ENCODE results near the gene SORCS2.

The SORCS2 gene

DNA sequence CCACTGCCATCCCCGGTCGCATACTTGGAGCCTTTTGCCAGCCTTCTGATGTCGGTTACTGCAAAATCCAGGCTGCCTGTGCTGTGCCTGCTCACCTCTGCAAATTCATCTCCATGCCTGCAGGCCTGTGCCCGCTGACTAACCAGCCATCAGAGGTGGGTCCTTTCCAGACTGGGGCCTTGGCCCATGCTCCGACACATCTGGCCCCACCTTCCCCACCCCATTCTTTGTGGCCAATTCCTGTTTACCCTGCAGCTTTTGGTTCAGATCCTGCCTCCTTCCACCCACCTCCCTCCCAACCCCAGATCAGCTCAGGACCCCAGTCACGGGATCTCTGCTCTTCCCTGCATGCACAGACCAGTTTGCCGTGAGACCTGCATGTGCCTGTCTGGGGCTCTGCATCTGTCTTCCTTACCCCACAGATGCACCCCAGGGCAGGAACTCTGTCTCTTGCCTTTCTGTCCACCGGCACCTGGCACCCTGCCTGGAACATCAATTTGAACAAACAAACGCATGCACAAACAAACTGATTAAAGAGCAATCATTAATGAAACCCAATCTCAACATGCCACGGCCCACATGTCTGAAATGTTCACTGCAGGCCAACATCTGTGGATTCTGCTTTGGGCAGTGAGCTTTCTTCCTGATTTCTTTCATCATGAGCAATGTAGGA is 355.2 kb downstream of the SORCS2 start:
- Histone ChIP-seq H3K36me3 (ENCODE audit: control insufficient read depth in 2 of 2, insufficient read depth in 1 of 2, low read length in 2 of 2) (no peaks in the 10 kb centered on the region), H3K4me3 (ENCODE audit: low read depth, low read length) (no peak overlapping the region), H3K4me1 (ENCODE audit: control insufficient read depth, insufficient read depth, low read length) (no peaks in the 10 kb centered on the region), H3K27ac (ENCODE audit: extremely low read depth, low read depth, low read length) (no peak overlapping the region), H3K9me3 (ENCODE audit: control insufficient read depth, insufficient read depth, low read depth, low read length) (no peaks in the 10 kb centered on the region)
- TF ChIP-seq, protein P1, sequence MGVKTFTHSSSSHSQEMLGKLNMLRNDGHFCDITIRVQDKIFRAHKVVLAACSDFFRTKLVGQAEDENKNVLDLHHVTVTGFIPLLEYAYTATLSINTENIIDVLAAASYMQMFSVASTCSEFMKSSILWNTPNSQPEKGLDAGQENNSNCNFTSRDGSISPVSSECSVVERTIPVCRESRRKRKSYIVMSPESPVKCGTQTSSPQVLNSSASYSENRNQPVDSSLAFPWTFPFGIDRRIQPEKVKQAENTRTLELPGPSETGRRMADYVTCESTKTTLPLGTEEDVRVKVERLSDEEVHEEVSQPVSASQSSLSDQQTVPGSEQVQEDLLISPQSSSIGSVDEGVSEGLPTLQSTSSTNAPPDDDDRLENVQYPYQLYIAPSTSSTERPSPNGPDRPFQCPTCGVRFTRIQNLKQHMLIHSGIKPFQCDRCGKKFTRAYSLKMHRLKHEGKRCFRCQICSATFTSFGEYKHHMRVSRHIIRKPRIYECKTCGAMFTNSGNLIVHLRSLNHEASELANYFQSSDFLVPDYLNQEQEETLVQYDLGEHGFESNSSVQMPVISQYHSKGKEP (tag by site-specific recombination; IDR thresholded peaks at IDR 0.05), result no peak
- no peak for TF ChIP-seq ZNF16 (tag by site-specific recombination; IDR thresholded peaks at IDR 0.05; ENCODE audit: low read depth)
- TF ChIP-seq ZNF501 (tag by site-specific recombination; IDR thresholded peaks at IDR 0.05), result no peak
- TF ChIP-seq, protein P2, sequence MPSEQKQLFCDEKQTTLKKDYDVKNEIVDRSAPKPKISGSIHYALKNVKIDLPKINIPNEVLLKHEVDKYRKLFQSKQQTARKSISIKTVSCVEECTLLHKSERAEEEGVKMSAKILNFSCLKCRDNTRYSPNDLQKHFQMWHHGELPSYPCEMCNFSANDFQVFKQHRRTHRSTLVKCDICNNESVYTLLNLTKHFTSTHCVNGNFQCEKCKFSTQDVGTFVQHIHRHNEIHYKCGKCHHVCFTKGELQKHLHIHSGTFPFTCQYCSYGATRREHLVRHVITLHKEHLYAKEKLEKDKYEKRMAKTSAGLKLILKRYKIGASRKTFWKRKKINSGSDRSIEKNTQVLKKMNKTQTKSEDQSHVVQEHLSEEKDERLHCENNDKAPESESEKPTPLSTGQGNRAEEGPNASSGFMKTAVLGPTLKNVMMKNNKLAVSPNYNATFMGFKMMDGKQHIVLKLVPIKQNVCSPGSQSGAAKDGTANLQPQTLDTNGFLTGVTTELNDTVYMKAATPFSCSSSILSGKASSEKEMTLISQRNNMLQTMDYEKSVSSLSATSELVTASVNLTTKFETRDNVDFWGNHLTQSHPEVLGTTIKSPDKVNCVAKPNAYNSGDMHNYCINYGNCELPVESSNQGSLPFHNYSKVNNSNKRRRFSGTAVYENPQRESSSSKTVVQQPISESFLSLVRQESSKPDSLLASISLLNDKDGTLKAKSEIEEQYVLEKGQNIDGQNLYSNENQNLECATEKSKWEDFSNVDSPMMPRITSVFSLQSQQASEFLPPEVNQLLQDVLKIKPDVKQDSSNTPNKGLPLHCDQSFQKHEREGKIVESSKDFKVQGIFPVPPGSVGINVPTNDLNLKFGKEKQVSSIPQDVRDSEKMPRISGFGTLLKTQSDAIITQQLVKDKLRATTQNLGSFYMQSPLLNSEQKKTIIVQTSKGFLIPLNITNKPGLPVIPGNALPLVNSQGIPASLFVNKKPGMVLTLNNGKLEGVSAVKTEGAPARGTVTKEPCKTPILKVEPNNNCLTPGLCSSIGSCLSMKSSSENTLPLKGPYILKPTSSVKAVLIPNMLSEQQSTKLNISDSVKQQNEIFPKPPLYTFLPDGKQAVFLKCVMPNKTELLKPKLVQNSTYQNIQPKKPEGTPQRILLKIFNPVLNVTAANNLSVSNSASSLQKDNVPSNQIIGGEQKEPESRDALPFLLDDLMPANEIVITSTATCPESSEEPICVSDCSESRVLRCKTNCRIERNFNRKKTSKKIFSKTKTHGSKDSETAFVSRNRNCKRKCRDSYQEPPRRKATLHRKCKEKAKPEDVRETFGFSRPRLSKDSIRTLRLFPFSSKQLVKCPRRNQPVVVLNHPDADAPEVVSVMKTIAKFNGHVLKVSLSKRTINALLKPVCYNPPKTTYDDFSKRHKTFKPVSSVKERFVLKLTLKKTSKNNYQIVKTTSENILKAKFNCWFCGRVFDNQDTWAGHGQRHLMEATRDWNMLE (tag by site-specific recombination; conservative IDR thresholded peaks at IDR 0.05; ENCODE audit: low read depth), result no peak
- no peak for TF ChIP-seq BCL11A (tag by site-specific recombination; IDR thresholded peaks at IDR 0.05; ENCODE audit: low read depth)
- TF ChIP-seq ZNF600 (tag by site-specific recombination; IDR thresholded peaks at IDR 0.05), result no peak
- ChIA-PET CTCF (no interaction called here), POLR2A (no interaction called here)

DNA sequence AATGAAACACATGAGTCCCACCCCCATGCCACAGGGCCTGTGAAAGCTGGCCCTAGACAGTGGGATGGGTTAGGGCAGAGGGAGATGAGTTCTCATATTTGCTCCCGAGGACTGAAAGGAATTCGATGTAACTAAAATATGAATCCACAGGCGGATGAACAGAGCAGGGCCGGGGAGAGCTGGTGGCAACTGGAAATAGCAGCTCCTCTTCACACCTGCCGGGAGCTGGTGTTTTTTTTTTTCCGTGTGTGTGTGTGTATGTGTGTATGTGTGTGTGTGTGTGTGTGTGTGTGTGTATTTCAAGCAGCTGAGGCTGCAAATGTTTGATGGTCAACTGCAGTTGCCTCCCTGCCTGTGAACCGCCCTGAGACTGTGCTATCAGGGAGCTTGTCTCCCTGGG is 357.5 kb downstream of the SORCS2 start:
- Histone ChIP-seq H3K9me3 (ENCODE audit: control insufficient read depth, insufficient read depth, low read depth, low read length) (no peaks in the 10 kb centered on the region), H3K4me3 (ENCODE audit: low read depth, low read length) (no peak overlapping the region), H3K4me1 (ENCODE audit: control insufficient read depth, insufficient read depth, low read length) (no peaks in the 10 kb centered on the region), H3K27ac (ENCODE audit: extremely low read depth, low read depth, low read length) (no peak overlapping the region), H3K36me3 (ENCODE audit: control insufficient read depth in 2 of 2, insufficient read depth in 1 of 2, low read length in 2 of 2) (no peaks in the 10 kb centered on the region)
- TF ChIP-seq BCL11A (tag by site-specific recombination; IDR thresholded peaks at IDR 0.05; ENCODE audit: low read depth), result no peak
- no peak for TF ChIP-seq ZNF266 (tag by site-specific recombination; IDR thresholded peaks at IDR 0.05; ENCODE audit: low read depth)
- TF ChIP-seq, protein P3, sequence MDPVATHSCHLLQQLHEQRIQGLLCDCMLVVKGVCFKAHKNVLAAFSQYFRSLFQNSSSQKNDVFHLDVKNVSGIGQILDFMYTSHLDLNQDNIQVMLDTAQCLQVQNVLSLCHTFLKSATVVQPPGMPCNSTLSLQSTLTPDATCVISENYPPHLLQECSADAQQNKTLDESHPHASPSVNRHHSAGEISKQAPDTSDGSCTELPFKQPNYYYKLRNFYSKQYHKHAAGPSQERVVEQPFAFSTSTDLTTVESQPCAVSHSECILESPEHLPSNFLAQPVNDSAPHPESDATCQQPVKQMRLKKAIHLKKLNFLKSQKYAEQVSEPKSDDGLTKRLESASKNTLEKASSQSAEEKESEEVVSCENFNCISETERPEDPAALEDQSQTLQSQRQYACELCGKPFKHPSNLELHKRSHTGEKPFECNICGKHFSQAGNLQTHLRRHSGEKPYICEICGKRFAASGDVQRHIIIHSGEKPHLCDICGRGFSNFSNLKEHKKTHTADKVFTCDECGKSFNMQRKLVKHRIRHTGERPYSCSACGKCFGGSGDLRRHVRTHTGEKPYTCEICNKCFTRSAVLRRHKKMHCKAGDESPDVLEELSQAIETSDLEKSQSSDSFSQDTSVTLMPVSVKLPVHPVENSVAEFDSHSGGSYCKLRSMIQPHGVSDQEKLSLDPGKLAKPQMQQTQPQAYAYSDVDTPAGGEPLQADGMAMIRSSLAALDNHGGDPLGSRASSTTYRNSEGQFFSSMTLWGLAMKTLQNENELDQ (tag by site-specific recombination; IDR thresholded peaks at IDR 0.05; ENCODE audit: low read depth), result no peak
- TF ChIP-seq, protein P4, sequence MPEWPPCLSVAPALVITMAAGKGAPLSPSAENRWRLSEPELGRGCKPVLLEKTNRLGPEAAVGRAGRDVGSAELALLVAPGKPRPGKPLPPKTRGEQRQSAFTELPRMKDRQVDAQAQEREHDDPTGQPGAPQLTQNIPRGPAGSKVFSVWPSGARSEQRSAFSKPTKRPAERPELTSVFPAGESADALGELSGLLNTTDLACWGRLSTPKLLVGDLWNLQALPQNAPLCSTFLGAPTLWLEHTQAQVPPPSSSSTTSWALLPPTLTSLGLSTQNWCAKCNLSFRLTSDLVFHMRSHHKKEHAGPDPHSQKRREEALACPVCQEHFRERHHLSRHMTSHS (tag by site-specific recombination; IDR thresholded peaks at IDR 0.05), result no peak
- TF ChIP-seq ZSCAN16 (tag by site-specific recombination; IDR thresholded peaks at IDR 0.05), result no peak
- TF ChIP-seq ZNF223 (tag by site-specific recombination; IDR thresholded peaks at IDR 0.05), result no peak
- TF ChIP-seq ZNF701 (tag by site-specific recombination; IDR thresholded peaks at IDR 0.05), result no peak
- no peak for TF ChIP-seq RBAK (tag by site-specific recombination; IDR thresholded peaks at IDR 0.05)
- TF ChIP-seq EGR2 (tag by site-specific recombination; IDR thresholded peaks at IDR 0.05; ENCODE audit: low read depth), result no peak
- TF ChIP-seq YY2 (tag by site-specific recombination; IDR thresholded peaks at IDR 0.05), result no peak
- no peak for TF ChIP-seq ZNF433 (tag by site-specific recombination; IDR thresholded peaks at IDR 0.05; ENCODE audit: low read depth)
- no peak for TF ChIP-seq GLI4 (tag by site-specific recombination; IDR thresholded peaks at IDR 0.05)
- TF ChIP-seq PRDM1 (tag by site-specific recombination; IDR thresholded peaks at IDR 0.05), result no peak
- ChIA-PET CTCF (interaction anchor here (0.6 kb wide), 1 partner anchor 121 kb away, joined by 4 read pairs; no protein-coding TSS in a partner anchor), POLR2A (interaction anchor here (0.7 kb wide), 1 partner anchor 55 kb away, joined by 3 read pairs; no protein-coding TSS in a partner anchor)

Data from HEK293 (cell line).